HUES48 (cell line): ENCODE data around the gene DHX58.

Experiments used
- H3K27ac ChIP-seq: one replicate; pipeline ENCODE4 v1.7.0; 2013; ENCODE audit warnings: low read depth, low read length, inconsistent platforms
- H3K27me3 ChIP-seq: 2 replicates; pipeline ENCODE4 v1.6.1; 2013; ENCODE audit warnings: mild to moderate bottlenecking, low read length; ENCODE audit not compliant: control insufficient read depth, insufficient read depth
- H3K36me3 ChIP-seq: 2 replicates; pipeline ENCODE4 v1.6.1; 2013; ENCODE audit warnings: low read length; ENCODE audit not compliant: control insufficient read depth, insufficient read depth
- H3K4me1 ChIP-seq: 2 replicates; pipeline ENCODE4 v1.6.1; 2013; ENCODE audit warnings: mild to moderate bottlenecking, low read length; ENCODE audit not compliant: control insufficient read depth, insufficient read depth
- H3K4me3 ChIP-seq: 2 replicates; pipeline ENCODE4 v1.5.1; 2013; ENCODE audit warnings: mild to moderate bottlenecking, low read depth, low read length
- H3K9ac ChIP-seq: 2 replicates; pipeline ENCODE4 v1.6.1; 2013; ENCODE audit warnings: mild to moderate bottlenecking, low read depth, low read length, moderate library complexity
- H3K9me3 ChIP-seq: 2 replicates; pipeline ENCODE4 v1.6.1; 2013; ENCODE audit warnings: low read length; ENCODE audit not compliant: control insufficient read depth, insufficient read depth

The DHX58 gene

DNA sequence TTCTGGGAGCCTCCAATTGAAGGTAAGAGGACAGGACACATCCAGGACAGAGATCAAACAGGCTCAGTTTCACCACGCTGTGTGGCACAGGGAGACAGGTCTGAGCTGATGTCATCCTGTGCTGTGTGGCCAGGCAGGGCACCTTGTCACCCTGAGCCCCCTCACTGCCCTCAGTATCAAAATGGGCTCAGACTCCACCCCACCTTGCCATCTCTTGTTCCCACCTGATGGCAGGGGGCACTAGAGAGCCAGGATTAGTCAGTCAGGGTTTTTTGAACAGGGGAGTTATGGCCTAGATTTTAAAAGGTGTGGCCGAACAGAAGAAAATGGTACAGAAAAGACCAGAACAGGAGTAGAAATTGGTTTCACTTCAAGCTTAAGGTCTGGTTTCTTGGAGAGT lies 6.0 kb upstream of the DHX58 start:
- H3K9me3 ChIP-seq = no peaks in the 10 kb centered on the region
- peaks cover 55% of the 10 kb centered on the region for H3K36me3 ChIP-seq
- H3K27ac ChIP-seq = no peak overlapping the region
- H3K9ac ChIP-seq = no peak overlapping the region
- no peak overlapping the region for H3K4me3 ChIP-seq
- H3K27me3 ChIP-seq = no peaks in the 10 kb centered on the region
- peaks cover 14% of the 10 kb centered on the region; the same call in 1 of the 2 replicates for H3K4me1 ChIP-seq

DNA sequence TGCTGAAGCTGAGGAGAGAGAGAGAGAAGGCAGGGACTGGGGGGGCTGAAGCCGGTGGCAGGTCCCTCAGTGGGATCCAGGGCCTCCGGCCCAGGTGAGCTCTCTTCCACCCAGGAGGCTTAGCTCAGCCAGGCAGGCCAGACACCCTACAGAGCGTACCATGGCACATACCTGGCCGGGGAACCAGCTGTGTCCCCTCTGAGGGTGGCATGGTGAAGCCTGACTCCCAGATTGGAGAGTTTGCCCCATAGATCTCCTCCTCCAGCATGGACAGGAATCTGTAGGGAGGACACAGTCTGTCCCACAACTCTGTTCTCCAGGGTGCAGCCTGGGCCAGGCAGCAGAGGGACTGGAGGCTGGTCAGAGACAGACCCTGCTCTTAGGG lies 5.6 kb upstream of the DHX58 start:
- Histone ChIP-seq H3K36me3 (peaks cover 59% of the 10 kb centered on the region), H3K4me1 (peaks cover 14% of the 10 kb centered on the region; the same call in 1 of the 2 replicates), H3K9ac (no peak overlapping the region), H3K4me3 (no peak overlapping the region), H3K27ac (no peak overlapping the region), H3K27me3 (no peaks in the 10 kb centered on the region), H3K9me3 (no peaks in the 10 kb centered on the region)

DNA sequence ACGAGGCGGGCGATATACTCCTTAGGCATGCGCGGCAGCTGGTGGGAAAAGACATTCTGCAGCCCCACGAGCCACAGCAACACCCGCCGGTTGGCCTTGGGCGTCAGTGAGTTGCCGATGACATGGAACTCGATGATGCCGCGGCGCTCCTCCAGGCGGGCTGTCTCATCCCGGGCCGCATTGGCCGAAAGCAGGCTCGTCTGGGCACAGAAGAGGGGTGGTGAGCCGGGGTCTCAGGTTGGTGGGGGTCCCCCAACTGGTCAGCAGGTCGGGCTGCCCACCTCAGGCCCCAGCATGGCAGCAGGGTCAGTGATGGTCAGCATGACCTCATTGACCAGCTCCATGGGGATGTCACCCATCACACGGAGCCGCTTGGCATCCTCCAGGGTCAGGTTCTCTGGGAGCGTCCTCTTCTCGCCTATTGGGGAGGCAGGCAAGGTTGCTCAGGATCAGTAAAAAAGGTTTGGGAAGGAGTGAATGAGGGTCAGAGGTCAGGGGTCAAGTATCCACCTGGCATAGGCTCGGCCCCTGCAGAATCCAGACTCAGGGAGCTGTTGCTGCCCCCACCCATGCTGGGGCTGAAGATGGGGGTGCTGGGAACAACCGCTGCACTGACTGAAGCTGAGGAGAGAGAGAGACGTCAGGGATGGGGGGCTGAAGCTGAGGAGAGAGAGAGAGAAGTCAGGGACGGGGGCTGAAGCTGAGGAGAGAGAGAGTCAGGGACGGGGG lies 5.0 kb upstream of the DHX58 start:
- Histone ChIP-seq H3K4me1 (peaks cover 14% of the 10 kb centered on the region; the same call in 1 of the 2 replicates), H3K9ac (no peak overlapping the region), H3K4me3 (no peak overlapping the region), H3K36me3 (peaks cover 61% of the 10 kb centered on the region), H3K27me3 (no peaks in the 10 kb centered on the region), H3K27ac (no peak overlapping the region), H3K9me3 (no peaks in the 10 kb centered on the region)

DNA sequence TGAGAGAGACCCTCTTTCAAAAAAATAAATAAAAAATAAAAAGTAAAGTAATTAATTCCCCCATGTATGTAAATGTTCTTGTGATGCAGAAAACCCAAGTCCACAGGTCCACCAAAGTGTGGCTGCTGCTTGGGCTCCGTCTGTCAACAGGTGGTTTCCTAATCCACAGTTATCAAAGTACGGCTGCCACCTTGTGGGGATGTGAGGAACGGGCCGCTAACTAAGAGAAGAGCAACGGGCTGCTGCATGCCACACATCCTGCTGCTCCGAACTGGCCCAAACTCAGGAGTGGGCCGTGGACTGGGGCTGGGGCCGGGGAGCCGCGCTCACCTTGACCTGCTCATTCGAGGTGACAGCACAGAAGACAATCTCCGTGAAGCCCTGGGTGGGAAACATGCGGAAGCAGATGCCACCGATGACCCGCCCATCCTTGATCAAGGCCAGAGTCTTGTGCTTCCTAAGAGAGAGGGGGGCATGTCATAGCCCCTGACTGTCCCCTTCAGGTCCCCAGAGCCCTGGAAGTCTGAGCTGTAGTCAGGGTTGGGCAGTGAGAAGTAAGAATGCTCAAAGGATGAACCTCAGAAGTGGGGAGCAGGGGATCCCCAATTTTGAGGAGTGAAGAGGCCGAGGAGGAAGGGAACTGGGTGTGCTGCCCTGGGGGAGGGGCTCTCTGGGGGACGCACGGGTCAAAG lies 4.3 kb upstream of the DHX58 start:
- Histone ChIP-seq H3K9ac (no peak overlapping the region), H3K27me3 (no peaks in the 10 kb centered on the region), H3K9me3 (no peaks in the 10 kb centered on the region), H3K4me1 (peaks cover 9% of the 10 kb centered on the region; the same call in 1 of the 2 replicates), H3K4me3 (no peak overlapping the region), H3K27ac (no peak overlapping the region), H3K36me3 (peaks cover 61% of the 10 kb centered on the region)

DNA sequence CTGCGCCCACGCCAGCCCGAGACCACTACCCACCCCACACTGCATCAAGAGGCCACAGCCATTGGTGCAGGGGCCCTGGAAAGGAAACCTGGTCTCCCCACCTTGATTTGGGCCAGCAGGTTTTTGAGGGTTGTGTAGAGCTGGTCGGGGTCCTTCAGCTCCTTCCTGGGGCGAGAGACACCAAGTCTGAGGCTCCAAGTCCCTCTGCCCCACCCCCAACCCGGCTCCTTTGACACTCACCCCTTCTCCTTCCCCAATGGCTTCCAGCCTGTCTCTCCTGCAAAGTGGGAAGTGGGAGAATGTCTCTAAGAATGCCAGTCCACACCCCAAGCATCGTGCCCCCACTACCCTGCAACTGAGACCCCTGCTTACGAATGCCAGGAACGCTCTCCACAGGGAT lies 1.6 kb upstream of the DHX58 start:
- Histone ChIP-seq H3K4me3 (no peak overlapping the region), H3K9me3 (no peaks in the 10 kb centered on the region), H3K4me1 (no peaks in the 10 kb centered on the region), H3K27me3 (no peaks in the 10 kb centered on the region), H3K9ac (no peak overlapping the region), H3K36me3 (peaks cover 51% of the 10 kb centered on the region), H3K27ac (no peak overlapping the region)

DNA sequence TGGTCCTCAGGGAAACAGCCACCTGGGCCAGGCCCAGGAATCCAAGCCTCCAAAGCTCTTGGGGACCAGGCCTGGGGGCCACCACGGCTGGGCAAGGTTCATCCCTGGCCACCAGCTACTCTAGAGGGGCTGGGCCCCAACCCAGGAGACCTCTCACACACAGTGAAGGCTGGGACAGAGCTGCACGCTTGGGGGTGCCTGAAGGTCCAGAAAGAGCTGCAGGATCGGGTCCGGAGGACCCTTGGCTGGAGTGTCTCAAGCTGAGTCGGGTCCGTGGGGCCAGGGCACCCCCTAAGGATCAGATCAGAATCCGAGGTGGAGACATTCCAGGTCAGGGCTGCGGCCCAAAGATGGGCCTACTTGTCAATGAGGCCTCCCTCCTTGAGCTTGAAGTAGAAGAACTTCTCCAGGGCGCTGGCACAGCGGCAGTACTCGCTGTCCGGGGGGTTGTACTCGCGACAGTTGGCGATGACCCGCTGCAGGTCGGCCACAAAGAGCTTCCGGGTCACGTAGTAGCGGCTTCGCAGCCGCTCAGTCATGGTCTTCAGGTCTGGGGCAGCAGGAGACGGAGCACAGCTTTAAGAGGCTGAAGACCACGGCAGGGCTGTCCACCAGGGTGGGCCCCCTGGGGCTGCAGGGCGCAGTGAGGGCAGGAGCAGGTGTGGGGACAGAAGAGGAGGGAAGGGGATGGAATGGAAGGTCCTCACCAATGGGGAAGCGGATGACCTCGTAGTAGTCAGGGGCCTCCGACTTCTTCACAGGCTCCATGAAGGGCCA lies 967 bp upstream of the DHX58 start:
- Histone ChIP-seq H3K4me3 (no peak overlapping the region), H3K27ac (no peak overlapping the region), H3K4me1 (peaks cover 2% of the 10 kb centered on the region; the same call in 1 of the 2 replicates), H3K9me3 (no peaks in the 10 kb centered on the region), H3K36me3 (peaks cover 50% of the 10 kb centered on the region), H3K9ac (no peak overlapping the region), H3K27me3 (no peaks in the 10 kb centered on the region)

DNA sequence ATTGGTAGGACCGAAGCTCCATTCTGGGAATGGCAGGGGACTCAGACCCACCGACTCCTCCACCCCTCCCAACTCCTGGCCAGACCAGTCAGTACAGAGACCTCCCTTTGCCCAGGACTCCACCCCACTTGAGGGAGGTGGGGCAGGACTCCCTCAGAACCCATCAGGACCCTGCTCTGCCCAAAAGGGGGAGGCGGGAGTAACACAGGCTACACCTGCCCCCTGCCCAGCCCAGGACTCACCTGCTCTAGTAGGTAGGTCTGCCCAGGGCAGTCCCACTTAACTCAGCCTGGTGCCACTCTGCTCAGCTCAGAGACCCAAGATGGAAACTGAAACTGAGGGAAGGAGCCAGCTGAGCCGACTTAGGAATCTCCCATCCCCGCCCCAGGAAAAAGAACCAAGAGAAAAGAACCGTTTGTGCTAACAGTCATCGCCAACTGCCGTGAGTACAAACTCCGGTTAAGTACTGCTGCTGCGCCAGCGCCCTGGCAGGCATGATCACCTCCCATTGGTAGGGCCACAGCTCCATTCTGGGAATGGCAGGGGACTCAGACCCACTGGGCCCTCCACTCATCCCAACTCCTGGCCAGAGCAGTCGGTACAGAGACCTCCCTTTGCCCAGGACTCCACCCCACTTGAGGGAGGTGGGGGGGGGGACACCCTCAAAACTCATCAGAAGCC lies 503 bp downstream of the DHX58 start:
- H3K9ac ChIP-seq = no peak overlapping the region
- no peak overlapping the region for H3K27ac ChIP-seq
- no peaks in the 10 kb centered on the region for H3K27me3 ChIP-seq
- no peaks in the 10 kb centered on the region for H3K9me3 ChIP-seq
- peaks cover 36% of the 10 kb centered on the region for H3K36me3 ChIP-seq
- H3K4me1 ChIP-seq = peaks cover 9% of the 10 kb centered on the region
- H3K4me3 ChIP-seq = no peak overlapping the region

DNA sequence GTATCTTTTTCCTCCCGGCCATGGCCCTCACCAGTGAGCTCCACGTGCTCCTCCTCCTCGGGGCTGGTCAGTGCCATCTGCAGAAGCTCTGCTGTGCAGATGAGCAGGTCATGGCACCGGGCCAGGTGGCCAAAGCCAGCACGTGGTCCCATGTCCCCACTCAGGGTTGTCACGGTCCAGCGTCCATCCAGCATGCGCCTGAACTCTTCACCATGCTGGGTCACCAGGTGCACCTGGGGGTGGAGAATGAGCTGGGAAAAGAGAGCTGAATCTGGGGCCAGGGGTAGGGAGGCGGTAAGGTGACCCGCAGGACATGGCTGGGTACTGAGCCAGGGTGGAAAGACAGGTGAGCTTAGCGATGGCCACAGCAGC lies 1.3 kb downstream of the DHX58 start:
- peaks cover 30% of the 10 kb centered on the region for H3K36me3 ChIP-seq
- H3K9ac ChIP-seq = no peak overlapping the region
- H3K4me1 ChIP-seq = peaks cover 9% of the 10 kb centered on the region
- H3K27ac ChIP-seq = no peak overlapping the region
- no peaks in the 10 kb centered on the region for H3K9me3 ChIP-seq
- H3K4me3 ChIP-seq = no peak overlapping the region
- H3K27me3 ChIP-seq = no peaks in the 10 kb centered on the region

DNA sequence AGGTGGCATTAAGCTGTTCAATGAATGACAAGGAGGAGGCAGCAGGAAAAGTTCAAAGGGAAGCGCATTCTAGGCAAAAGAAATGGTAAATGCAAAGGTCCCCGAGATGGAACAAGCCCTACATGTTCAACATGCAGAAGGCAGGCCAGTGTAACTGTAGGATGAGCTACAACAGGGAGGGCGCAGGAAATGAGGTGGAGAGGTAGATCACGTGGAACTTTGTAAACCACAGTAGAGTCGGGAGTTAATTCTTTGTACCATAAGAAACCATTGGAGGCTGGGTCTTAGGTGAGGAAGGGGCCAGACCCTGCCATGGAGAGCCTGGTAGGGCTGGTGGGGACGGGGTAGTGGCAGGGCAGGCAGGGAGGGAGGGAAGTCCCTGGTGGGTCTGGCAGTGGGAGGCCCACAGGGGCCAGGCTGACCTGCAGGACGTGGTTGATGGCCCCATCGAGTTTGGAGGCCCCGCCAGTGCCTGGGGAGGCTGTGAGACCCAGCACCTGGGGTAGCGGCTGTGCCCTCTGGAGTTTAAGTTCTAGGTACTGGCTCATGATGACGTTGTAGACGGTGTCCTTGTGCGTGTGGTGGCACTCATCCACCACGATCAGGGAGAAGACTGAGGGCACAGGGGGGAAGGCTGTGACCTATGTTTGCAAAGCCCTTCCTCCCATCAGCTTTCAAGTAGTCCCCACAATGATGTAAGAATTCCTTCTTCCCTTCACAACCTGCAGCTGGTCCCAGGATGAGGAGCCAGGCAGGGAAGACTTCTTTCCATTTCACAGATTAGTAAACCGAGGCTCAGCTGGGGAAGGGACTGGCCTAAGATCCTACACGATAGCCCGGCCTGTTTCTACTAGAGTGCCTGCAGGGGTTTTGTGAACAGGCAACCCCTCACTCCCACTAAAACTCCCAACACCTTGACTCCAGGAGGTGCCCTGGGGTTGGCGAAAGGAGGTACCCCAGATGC lies 1.9 kb downstream of the DHX58 start:
- H3K4me1 ChIP-seq = peaks cover 9% of the 10 kb centered on the region
- H3K9ac ChIP-seq = no peak overlapping the region
- H3K36me3 ChIP-seq = peaks cover 23% of the 10 kb centered on the region
- H3K27ac ChIP-seq = no peak overlapping the region
- H3K9me3 ChIP-seq = no peaks in the 10 kb centered on the region
- no peaks in the 10 kb centered on the region for H3K27me3 ChIP-seq
- no peak overlapping the region for H3K4me3 ChIP-seq

DNA sequence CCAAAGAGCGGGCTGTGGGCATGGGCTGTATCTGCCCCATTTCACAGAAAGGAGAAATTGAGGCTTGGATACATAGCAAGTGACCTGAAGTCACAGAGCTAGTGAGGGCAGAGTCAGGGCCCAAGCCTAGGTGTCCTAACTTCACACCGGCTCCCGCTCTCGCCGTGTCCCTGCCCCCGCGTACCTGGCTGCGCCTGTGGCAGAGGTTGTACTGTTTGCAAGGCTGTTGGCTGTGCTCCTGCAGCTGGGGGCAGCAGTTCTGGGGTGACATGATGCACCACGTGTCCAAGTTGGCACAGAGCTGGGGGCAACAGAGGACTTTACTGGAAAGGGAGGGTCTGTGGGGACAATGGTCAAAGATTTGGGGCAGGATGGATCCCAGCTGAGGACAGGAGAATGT lies 3.4 kb downstream of the DHX58 start:
- Histone ChIP-seq H3K4me3 (no peak overlapping the region), H3K27ac (no peak overlapping the region), H3K36me3 (peaks cover 11% of the 10 kb centered on the region), H3K27me3 (no peaks in the 10 kb centered on the region), H3K9ac (no peak overlapping the region), H3K9me3 (no peaks in the 10 kb centered on the region), H3K4me1 (peaks cover 9% of the 10 kb centered on the region)
